Fibroblast of mammary gland (primary cell): ENCODE measurements around the gene IFNGR2.
"Not testable (repeated sequence)": the region's sequence is repeated elsewhere in the genome, so short reads cannot be mapped to it uniquely, and the experiment has no call there.

Experiments
- DNase-seq: peaks from one replicate; pipeline ENCODE4 v3.0.0-alpha.2; 2010; ENCODE audit warnings: low read depth
- H3K4me3 ChIP-seq: 2 replicates; pipeline ENCODE4 v1.5.1; 2011; ENCODE audit warnings: low read depth, mild to moderate bottlenecking, low read length, moderate library complexity; ENCODE audit not compliant: control insufficient read depth
- TF ChIP-seq, protein P1 (sequence below): conservative IDR thresholded peaks from 2 replicates; pipeline ENCODE4 v1.5.1; 2011; ENCODE audit warnings: low read depth, low read length, inconsistent platforms; ENCODE audit not compliant: control insufficient read depth, insufficient read depth

The IFNGR2 gene

GRCh38 chr21:33375101-33375644 lies 28.0 kb upstream of the IFNGR2 start:
- H3K4me3 ChIP-seq: no peak overlapping the region
- TF ChIP-seq, protein P1, sequence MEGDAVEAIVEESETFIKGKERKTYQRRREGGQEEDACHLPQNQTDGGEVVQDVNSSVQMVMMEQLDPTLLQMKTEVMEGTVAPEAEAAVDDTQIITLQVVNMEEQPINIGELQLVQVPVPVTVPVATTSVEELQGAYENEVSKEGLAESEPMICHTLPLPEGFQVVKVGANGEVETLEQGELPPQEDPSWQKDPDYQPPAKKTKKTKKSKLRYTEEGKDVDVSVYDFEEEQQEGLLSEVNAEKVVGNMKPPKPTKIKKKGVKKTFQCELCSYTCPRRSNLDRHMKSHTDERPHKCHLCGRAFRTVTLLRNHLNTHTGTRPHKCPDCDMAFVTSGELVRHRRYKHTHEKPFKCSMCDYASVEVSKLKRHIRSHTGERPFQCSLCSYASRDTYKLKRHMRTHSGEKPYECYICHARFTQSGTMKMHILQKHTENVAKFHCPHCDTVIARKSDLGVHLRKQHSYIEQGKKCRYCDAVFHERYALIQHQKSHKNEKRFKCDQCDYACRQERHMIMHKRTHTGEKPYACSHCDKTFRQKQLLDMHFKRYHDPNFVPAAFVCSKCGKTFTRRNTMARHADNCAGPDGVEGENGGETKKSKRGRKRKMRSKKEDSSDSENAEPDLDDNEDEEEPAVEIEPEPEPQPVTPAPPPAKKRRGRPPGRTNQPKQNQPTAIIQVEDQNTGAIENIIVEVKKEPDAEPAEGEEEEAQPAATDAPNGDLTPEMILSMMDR: no peak
- DNase-seq: no peak

DNA sequence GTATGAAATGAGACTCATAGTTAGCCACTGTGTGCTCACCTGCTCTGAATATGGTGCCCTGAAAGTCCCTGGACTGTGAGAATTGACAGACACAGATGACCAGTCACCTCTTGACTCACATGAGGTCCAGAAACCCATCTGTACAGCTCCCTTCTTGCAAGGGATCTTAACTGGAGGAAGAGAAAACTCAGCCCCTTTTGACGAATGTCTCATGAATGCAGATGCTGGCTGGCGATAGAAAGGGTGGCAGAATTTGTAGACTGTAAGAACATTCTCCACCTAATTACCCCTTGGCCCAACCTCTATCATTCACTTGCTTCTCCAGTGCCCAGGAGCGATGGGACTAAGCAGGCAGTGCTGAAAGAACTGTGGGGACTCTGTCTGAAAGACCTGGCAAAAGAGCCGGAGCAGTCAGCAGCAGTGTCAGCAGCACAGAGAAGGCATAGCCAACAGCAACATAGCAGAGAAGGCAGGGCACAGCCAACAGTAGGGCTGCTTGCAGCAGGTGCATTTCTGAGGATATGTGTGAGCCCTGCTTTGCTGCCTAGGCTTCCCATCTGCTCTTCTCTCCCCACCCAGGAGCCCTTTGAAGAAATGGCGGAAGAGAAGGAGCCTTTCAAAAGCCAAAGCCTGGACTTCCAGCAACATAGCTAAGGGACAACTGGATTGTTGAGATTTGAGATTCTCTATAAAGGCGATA lies 25.8 kb upstream of the IFNGR2 start:
- TF ChIP-seq, protein P1: no peak

GRCh38 chr21:33378081-33378480 lies 25.1 kb upstream of the IFNGR2 start:
- TF ChIP-seq, protein P1: no peak
- DNase-seq: no peak

More for the DNA sequence above, 25.8 kb upstream of the IFNGR2 start:
- H3K4me3 ChIP-seq: no peak overlapping the region
- no peak for DNase-seq

GRCh38 chr21:33379934-33380333 lies 23.3 kb upstream of the IFNGR2 start:
- not testable (repeated sequence) for H3K4me3 ChIP-seq
- peak; percentile 81 for DNase-seq

More at GRCh38 chr21:33378081-33378480, 25.1 kb upstream of the IFNGR2 start:
- H3K4me3 ChIP-seq: no peak overlapping the region

DNA sequence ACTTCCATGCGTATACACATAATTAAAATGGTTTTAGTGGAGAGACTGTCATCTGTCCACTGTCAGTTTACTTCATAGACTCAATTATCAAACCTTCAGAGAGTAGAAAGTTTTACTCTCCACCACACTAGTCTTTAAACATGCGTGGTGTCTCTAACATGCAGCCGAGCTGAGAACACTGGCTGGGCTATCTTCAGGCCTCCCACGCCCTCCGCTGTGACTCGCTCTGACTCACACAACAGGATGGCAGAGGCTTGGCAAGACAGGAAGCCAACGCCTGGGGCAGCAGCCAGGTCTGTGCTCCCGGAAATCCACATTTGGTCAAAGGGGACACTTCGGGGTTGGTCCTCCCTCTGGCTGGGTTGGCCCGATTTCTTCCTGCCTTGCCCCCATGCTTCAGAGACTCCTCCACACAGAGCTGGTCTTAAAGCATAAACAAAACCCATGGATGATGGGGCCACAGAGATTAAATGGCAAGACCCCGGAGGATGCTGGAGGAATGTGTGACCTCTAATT lies 22.7 kb upstream of the IFNGR2 start:
- no peak overlapping the region for H3K4me3 ChIP-seq
- TF ChIP-seq, protein P1: no peak
- peak; percentile 95 for DNase-seq

DNA sequence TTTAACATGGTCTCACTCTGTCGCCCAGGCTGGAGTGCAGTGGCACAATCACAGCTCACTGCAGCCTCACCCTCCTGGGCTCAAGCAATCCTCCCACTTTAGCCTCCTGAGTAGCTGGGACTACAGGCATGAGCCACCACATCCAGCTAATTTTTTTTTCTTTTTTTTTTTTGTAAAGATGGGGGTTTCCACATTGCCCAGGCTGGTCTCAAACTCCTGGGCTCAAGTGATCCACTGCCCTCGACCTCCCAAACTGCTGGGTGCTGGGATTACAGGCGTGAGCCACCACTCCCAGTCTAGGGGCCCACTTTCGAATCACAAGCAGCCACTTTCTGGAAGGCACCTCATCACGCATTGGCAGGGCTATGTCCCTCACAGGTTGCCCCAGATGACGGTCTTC lies 21.8 kb upstream of the IFNGR2 start:
- DNase-seq, H3K4me3 ChIP-seq: not testable (repeated sequence)

DNA sequence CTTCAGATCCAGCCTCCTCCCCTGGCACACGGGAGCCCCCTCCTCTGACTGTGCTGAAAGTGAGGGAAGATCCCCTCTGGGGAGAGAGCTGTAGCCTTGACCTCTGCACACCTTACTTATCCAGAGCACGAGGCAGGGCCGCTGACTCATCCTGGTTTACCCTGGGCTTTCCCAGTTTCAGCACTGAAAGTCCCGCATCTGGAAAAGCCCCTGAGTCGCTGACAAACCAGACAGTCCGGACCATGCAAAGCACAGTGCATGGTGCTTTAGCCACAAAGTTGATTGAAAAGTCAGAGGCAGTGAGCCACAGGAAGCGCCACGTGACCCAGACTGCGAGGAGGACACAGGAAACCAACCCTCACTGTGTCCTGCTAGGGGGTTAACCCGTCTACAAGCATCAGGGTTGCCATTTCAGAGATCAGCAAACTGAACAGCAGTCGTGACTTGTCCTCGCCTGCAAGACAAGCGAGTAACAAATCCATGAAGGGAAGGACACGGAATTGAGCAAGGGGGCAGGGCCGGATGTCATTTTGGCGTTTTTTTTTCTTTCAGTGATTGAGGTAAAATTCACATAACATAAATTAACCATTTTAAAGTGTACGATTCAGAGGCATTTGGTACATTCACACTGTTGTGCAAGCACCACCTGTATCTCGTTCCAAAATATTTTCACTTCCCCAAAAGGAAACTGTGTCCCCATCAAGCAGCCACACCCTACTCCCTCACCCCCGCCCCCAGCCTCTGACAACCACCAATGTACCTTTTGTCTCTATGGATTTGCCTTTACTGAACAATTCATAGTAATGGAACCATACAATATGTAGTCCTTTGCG lies 19.9 kb upstream of the IFNGR2 start:
- peak overlapping the region; percentile 20 for H3K4me3 ChIP-seq
- peak; percentile 93 for DNase-seq
- TF ChIP-seq, protein P1: no peak
